HG03045 (cell line): ENCODE results near the gene ALOXE3.
"Not testable (repeated sequence)": the region's sequence is repeated elsewhere in the genome, so short reads cannot be mapped to it uniquely, and the experiment has no call there.

Experiments
- ATAC-seq: cut with Tn5 transposase; IDR thresholded peaks from one replicate; pipeline ENCODE4 v1.9.1; 2021; ENCODE audit warnings: mild to moderate bottlenecking, moderate library complexity; ENCODE audit not compliant: unreplicated experiment

Gene ALOXE3

DNA sequence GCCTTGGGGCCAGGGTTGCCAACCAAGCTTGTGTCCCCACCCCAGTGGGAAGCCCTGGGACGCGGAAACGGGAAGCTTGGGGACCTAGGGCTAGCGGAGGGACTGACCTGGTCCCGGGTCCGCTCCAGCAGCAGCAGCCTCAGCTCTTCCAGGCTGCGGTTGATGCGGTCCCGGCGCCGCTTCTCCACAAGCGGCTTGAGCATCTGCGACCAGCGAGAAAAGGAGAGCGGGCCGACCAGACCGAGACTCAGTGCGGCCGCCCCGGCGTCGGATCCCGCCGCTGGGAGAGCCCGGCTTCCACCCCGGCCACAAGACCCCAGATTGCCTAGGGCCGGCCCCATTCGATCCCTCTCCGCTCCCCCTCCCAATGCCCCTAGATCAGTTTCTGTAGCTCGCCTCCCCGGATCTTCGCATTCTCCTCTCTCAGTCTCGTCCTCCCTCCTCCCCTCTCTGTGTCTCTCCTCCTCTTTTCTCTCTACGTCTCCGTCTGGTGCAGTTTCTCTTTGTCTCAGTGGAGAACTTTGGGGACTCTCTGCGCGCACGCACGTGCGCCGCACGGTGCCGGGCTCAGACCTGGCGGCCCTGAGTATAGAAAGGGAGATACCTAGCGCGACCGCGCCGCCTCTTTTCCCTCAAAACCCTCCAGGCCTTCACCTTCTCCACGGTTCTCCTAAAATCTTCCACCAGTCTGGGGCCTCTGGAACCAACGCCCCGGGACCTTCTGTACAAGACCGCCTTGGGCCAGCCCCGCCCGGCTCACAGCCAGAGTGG lies 4.8 kb upstream of the ALOXE3 start:
- ATAC-seq, result no peak

DNA sequence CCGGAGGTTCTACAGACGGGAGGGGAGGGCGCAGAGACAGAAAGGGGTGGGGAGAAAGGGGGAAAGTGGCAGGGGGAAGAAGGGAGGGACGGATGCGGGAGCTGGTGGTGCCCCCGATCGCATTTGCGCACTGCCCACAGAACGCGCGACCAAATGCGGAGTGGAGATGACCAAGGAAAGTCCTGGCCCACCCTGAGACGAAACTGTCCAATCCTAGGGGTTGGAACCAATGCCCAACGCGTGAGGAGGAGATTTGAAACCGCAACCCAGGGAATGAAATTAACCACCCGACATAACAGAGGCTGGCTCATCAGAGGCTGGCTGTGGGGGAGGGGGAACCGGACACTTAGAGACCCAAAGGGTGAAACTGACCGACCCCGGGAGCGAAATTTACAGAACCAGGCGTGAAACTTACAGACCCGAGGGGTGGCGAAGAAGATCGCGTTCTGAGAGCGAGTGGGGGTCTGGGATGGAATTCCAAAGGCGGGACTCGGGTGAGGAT lies 4.2 kb upstream of the ALOXE3 start:
- no peak for ATAC-seq

GRCh38 chr17:8121681-8122421 lies 3.5 kb upstream of the ALOXE3 start:
- ATAC-seq, result no peak

DNA sequence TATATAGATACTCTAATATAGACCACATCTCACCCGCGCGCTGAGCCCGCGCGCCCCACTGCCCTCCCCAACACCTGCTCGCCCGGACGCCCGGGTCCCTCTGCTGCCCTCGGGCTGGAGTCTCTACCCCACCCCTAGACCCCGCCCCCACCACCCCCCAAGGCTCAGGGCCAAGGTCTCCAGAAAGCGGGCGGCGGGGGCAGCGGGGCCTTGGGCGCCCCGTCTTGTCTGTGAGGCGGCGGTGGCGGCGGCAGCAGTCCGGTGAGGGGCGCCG lies 3.0 kb upstream of the ALOXE3 start:
- no peak for ATAC-seq

- ATAC-seq, result no peak
These were observed 2.4 kb upstream of the ALOXE3 start for GRCh38 chr17:8120520-8121406.

DNA sequence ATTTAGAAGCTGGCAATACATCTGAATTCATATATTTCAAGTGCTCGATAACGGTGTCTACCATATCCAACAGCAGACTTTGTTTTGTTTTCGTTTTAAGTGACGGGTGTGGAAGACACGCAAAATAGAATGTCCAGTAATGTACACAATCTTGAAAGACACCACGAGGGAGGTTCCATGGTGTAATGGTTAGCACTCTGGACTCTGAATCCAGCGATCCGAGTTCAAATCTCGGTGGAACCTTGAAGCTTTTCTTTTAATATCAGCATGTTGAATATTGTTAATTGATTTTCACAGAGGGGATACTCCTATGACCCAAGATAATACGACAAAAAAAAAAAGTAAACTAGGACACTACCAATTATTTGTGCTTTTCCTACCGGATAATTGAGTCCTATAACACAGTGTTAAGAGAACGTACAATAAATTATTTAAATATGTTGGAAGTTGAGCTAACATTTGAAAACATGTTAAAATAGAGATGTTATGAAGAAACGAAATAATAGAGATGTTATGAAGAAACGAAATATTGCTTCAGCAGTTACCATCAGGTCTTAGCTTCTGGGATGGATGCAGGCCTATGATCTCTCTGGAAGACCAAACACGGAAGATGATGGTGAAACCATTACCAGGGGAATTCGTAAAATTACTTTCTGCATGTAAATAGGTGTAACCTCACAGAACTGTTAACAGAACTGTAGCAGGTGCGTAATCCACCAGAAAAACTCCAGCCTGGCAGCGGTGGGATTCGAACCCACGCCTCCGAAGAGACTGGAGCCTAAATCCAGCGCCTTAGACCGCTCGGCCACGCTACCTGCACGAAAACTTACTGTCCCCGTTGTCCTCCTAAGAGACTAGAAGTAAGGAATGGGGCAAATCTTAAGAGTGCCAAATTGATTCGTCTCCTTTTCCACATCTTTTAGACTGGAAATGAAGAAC lies 1.5 kb upstream of the ALOXE3 start:
- no peak for ATAC-seq

DNA sequence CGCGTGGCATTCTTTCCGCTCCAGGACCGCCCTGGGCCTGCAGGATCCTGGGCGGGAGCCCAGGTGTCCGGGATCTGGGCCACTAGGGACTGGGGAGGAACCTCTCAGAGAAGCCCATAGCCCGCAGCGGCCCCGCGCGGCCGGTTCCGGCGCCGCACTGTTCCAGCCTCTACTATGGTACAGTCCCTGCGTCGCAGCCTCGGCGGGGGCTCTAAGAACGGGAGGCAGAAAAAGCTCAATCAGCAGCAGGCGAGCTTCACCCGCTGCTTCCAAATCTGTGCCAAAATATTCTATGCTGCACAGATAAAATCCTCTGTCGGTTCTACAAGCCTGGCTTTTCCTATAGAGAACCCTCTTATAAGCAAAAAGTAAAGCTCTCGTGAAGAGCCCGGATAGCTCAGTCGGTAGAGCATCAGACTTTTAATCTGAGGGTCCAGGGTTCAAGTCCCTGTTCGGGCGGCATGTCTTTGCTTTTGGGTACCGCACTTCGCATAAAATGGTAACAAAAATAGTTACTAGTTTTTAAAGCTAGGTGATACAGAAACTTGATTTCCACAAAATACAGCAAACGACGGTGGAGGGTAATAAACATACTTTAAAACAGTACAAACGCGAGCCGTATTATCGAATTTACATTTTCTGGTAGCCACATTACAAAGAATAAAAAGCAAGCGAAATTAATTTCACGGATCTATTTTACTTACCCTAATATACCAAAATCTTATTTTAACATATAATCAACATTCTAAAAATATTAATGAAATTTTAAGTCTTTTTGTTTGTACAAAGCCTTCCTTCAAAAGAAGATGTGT lies 661 bp upstream of the ALOXE3 start:
- peak; percentile 43 for ATAC-seq

- no peak for ATAC-seq
These were observed 841 bp downstream of the ALOXE3 start for GRCh38 chr17:8117367-8117979.

DNA sequence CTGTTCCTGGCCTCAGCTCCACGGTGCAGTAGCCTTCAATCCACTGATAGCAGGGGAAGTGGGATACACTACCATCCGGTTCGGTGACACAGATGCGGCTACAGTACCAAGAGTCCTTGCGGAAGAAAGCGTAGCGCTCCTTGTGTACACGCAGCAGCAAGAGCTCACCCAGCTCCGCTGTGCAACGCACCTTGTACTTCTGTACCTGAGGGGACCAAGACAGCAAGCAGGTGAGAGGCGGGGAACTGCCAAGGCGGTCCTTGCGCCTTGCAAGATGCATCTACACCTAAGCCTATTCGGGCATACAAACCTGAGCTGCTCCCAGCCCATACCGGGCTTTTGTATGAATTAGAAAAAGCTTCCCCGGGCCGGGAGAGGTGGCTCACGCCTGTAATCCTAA lies 1.5 kb downstream of the ALOXE3 start:
- no peak for ATAC-seq

DNA sequence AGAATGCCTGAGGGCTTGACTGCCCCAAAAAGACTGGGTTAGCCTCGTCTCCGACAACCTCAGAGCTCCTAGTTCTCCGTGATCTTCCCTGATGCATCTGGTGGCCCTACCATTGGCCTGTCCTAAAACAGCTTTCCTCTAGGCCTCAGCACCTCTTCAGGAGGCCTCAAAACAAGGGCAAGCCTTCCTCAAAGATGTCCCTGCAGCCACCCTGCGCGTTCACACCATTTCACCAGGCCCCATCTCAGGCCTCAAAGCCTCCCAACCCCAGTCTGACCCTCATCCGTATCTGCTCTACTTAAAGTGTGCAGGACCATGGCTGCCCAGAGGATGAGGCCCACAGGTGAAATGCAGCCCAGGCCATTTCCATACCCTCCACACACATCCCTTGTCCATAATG lies 7.4 kb downstream of the ALOXE3 start:
- ATAC-seq, result no peak

GRCh38 chr17:8110456-8110804 lies 7.9 kb downstream of the ALOXE3 start:
- no peak for ATAC-seq

- ATAC-seq, result no peak
These were observed 8.5 kb downstream of the ALOXE3 start for GRCh38 chr17:8109661-8110455.

DNA sequence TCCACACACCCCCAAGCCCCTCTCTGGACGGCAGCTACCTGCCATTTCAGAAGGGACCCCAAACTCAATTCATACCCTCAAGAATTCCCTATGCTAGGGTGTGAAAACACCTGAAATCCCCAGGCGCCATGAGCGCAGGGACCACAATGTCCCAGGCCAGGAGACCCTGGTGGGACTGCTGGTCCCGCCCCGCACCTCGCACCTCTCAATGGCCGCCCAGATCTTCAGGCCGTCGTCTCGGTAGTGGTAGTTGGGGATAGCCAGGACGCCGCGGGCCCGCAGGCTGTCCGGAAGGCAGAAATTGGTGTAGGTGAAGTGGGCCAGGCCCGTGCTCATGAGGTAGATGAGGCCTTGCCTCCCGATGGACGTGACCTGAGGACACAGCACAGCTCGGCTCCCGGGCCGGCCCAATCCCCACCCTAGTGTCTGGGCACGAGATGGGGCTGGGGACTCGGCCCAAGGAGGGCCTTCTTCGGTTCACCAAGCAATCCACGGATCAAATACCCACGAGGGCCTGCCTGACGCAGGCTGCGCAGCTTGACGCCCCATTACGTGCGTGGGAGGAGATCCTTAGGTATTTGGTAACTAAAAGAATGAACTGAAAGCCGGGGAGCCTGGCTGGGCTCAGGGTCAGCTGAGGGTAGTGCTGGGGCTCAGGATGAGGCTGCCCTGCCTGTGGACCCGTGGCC lies 9.2 kb downstream of the ALOXE3 start:
- ATAC-seq, result no peak

DNA sequence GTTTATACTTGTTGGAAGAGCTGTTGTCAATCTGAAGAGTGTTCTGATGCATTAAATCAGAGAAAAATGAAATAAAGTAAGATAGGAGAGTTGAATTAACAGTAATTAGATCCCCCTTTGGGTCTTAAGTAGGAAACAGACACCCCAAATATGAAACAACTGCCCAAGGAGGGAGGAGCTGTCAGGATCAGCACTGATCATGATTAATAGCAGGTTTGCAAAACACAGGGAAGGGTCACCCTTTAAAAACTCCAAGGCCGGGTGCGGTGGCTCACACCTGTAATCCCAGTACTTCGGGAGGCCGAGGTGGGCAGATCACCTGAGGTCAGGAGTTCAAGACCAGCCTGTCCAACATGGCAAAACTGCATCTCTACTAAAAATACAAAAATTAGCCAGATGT lies 11.3 kb downstream of the ALOXE3 start:
- not testable (repeated sequence) for ATAC-seq

- no peak for ATAC-seq
These were observed 12.3 kb downstream of the ALOXE3 start for GRCh38 chr17:8105957-8106398.

- no peak for ATAC-seq
These were observed 13.4 kb downstream of the ALOXE3 start for GRCh38 chr17:8104911-8105310.

DNA sequence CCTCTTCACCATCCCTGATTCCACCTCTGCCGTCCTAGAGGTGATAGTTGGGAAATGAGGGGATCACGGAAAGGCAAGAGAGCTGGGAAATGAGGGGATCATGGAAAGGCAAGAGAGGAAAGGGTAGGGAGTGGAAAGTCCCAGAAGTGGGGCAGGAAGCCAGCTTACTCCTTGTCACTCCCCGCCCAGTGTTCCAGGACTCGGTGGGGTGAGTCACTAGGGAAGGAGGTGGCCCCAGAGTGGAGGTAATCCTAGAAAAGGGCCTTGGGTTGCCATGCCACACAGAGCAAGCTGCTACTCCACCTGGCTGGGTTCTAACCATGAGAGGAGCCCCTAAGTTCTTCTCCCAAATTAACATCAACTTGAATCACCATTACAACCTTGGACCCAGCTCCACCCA lies 14.8 kb downstream of the ALOXE3 start:
- ATAC-seq, result no peak

DNA sequence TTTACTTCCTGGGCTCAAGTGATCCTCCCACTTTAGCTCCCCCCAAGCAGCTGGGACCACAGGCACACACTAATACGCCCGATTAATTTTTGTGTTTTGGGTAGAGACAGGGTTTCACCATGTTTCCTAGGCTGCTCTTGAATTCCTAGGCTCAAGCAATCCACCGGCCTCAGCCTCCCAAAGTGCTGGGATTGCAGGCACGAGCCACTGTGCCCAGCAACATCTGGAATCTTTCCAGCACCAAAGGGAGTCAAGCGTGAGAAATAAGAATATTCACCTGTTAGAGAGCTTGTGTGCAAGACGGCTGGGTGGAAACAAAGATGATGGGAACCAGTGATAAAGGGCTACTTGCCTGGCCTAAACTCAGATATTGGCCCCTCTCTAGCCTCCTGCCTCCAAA lies 16.6 kb downstream of the ALOXE3 start:
- ATAC-seq, result no peak
